Lower leg skin (tissue), 3 donors: ENCODE results near the gene DDX6.

ENCODE experiments used
- POLR2A ChIP-seq, 2 donors: fragments of 450-650 bp; IDR thresholded peaks; one replicate each; pipeline ENCODE4 v1.6.1; 2016 to 2017; ENCODE audit warnings: antibody characterized with exemption in 2 of 2, mild to moderate bottlenecking in 1 of 2, moderate library complexity in 1 of 2
- TF ChIP-seq, protein P1 (sequence below), 3 donors: fragments of 450-650 bp; IDR thresholded peaks; one replicate each; pipeline ENCODE4 v1.5.1; 2016; ENCODE audit warnings: antibody characterized with exemption in 3 of 3, mild to moderate bottlenecking in 3 of 3, moderate library complexity in 2 of 3

DNA sequence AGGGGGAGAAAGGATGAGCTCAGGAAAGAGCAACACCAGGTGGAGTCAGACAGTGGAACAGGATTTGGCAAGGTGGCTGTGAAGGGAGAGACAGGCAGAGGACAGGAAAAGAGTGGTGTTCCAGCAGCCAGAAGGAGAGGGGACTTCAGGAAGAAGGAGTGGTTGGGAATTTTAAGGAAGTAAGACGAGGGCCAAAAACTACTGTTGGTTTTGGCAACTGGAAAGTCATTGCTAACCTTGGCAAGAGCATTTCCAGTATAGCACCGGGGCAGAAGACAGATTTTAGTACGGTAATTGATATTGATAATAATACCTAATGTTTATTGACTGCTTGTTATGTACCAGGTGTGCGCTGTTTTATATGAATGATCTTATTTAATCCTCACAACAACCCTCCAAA lies 15.4 kb upstream of the DDX6 start:
- TF ChIP-seq, protein P1, sequence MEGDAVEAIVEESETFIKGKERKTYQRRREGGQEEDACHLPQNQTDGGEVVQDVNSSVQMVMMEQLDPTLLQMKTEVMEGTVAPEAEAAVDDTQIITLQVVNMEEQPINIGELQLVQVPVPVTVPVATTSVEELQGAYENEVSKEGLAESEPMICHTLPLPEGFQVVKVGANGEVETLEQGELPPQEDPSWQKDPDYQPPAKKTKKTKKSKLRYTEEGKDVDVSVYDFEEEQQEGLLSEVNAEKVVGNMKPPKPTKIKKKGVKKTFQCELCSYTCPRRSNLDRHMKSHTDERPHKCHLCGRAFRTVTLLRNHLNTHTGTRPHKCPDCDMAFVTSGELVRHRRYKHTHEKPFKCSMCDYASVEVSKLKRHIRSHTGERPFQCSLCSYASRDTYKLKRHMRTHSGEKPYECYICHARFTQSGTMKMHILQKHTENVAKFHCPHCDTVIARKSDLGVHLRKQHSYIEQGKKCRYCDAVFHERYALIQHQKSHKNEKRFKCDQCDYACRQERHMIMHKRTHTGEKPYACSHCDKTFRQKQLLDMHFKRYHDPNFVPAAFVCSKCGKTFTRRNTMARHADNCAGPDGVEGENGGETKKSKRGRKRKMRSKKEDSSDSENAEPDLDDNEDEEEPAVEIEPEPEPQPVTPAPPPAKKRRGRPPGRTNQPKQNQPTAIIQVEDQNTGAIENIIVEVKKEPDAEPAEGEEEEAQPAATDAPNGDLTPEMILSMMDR (IDR thresholded peaks at IDR 0.05) = no peak
- no peak for TF ChIP-seq POLR2A (IDR thresholded peaks at IDR 0.05)
